Lung (tissue), 12 donors: ENCODE data around the gene SELL. TPM values are rescaled to one million over a fixed set of nuclear protein-coding genes. Genes with fewer than 3 reads are reported as not detected.
"Not testable (repeated sequence)": the region's sequence is repeated elsewhere in the genome, so short reads cannot be mapped to it uniquely, and the experiment has no call there.

ENCODE experiments used
- ATAC-seq: fragments of 200-7000 bp; cut with Tn5 transposase; one replicate; pipeline ENCODE4 v1.9.1; 2020; ENCODE audit warnings: moderate number of reproducible peaks; ENCODE audit not compliant: insufficient read depth, low FRiP score
- DNase-seq, 3 donors: peaks; one replicate each; pipeline ENCODE4 v3.0.0-alpha.2; 2013 to 2017
- H3K27ac ChIP-seq, 2 donors: one replicate each; pipeline ENCODE4 v1.5.1; 2013; ENCODE audit warnings: mild to moderate bottlenecking in 2 of 2, moderate library complexity in 2 of 2, control low read depth in 1 of 2, inconsistent platforms in 1 of 2, low read depth in 1 of 2, low read length in 1 of 2
- H3K27me3 ChIP-seq, 3 donors: one replicate each; pipeline ENCODE4 v1.5.1; 2013; ENCODE audit warnings: low read length in 2 of 3; ENCODE audit not compliant: control insufficient read depth in 3 of 3, insufficient read depth in 3 of 3
- H3K36me3 ChIP-seq, 4 donors: one replicate each; pipeline ENCODE4 v1.5.1; 2013; ENCODE audit warnings: low read length in 4 of 4, mild to moderate bottlenecking in 1 of 4, moderate library complexity in 1 of 4; ENCODE audit not compliant: control insufficient read depth in 4 of 4, insufficient read depth in 4 of 4
- H3K4me1 ChIP-seq, 5 donors: one replicate each; pipeline ENCODE4 v1.5.1; 2013; ENCODE audit warnings: low read length in 5 of 5, mild to moderate bottlenecking in 2 of 5, moderate library complexity in 1 of 5; ENCODE audit not compliant: control insufficient read depth in 5 of 5, insufficient read depth in 5 of 5
- H3K4me3 ChIP-seq: one replicate; pipeline ENCODE4 v1.5.1; 2013; ENCODE audit warnings: mild to moderate bottlenecking, control low read depth, moderate library complexity
- H3K9ac ChIP-seq, 2 donors: one replicate each; pipeline ENCODE4 v1.5.1; 2013; ENCODE audit warnings: low read length in 2 of 2, control low read depth in 1 of 2; ENCODE audit not compliant: insufficient read depth in 1 of 2
- H3K9me3 ChIP-seq, 4 donors: one replicate each; pipeline ENCODE4 v1.5.1; 2013; ENCODE audit warnings: low read length in 3 of 4, mild to moderate bottlenecking in 1 of 4, moderate library complexity in 1 of 4; ENCODE audit not compliant: control insufficient read depth in 4 of 4, insufficient read depth in 3 of 4
- WGBS, 2 donors: extraction: QIAGEN DNeasy Blood & Tissue Kit; methylation state at CpG; one replicate each; pipeline ENCODE4 v1.1.7; 2013; 5-methylcytosine and 5-hydroxymethylcytosine counted together
- polyA plus RNA-seq, 2 donors: library from polyadenylated mRNA; stranded (reverse); fragments of 200-250 nt; gene quantifications; one replicate each; pipeline ENCODE4 v1.2.1, GENCODE V29; 2013
- total RNA-seq, 2 donors: library from RNA; depleted of rRNA in 1 of 2; stranded (reverse); fragments of >200 nt in 1 of 2; gene quantifications; one replicate each; pipeline ENCODE4 v1.2.1, GENCODE V29; 2014 to 2021
- TF ChIP-seq, protein P1 (sequence below): IDR thresholded peaks from 2 replicates; pipeline ENCODE4 v1.5.1; 2012; ENCODE audit warnings: mild to moderate bottlenecking; ENCODE audit errors: control extremely low read depth, extremely low read depth
- donor health status: control.
- donor health status: control.
- donor health status: Bipolar disorder and iron deficiency.
- donor health status: healthy.
- donor health status: DM: yes; HTN: yes; CAD: no.

The SELL gene
- total and polyA plus RNA-seq, 4 donors, result 3.6 to 143 (median 18.9) TPM

DNA sequence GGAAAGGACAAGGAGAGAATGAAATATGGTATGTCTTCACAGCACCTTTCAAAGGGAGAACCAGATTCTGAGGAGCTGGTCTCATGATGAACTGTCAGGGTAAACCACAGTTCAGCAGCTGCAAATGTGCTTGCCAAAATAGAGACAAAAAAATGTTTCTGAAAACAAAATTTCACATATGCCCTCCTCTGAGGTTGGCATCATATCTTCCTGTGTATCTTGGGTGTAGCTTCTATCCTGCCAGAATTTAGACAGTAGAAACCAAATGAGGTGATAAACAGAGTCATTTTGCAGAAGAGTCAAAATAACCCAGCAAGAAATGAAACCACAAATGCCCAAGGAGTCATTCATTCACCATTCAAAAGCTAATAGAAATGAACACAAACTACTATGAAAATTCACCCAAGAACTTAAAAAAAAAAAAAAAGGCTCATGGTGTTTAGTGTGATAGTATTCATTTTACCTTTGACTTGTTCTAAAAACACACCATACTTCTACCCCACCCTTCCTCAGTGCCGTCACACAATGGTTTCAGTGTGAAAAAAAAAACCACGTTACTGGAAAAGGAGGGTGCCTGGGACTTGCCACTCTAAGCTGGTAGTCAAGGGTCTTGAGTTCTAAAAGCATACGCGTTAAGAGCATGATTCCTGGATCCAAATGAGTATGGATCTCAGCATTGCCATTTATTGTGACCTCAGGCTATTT lies 18.5 kb downstream of the SELL start:
- 59 to 66% methylated on average over 4 of the region's 4 CpGs for WGBS, 2 donors
- Histone ChIP-seq H3K27me3 (no peaks in the 10 kb centered on the region), H3K9me3 (no peaks in the 10 kb centered on the region), H3K4me1 (no peaks in the 10 kb centered on the region), H3K4me3 (no peak overlapping the region), H3K36me3 (no peaks in the 10 kb centered on the region), H3K9ac (no peak overlapping the region), H3K27ac (no peak overlapping the region)
- DNase-seq, result peak in 2 of 3 donors; percentile 6 to 8
- TF ChIP-seq, protein P1, sequence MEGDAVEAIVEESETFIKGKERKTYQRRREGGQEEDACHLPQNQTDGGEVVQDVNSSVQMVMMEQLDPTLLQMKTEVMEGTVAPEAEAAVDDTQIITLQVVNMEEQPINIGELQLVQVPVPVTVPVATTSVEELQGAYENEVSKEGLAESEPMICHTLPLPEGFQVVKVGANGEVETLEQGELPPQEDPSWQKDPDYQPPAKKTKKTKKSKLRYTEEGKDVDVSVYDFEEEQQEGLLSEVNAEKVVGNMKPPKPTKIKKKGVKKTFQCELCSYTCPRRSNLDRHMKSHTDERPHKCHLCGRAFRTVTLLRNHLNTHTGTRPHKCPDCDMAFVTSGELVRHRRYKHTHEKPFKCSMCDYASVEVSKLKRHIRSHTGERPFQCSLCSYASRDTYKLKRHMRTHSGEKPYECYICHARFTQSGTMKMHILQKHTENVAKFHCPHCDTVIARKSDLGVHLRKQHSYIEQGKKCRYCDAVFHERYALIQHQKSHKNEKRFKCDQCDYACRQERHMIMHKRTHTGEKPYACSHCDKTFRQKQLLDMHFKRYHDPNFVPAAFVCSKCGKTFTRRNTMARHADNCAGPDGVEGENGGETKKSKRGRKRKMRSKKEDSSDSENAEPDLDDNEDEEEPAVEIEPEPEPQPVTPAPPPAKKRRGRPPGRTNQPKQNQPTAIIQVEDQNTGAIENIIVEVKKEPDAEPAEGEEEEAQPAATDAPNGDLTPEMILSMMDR, result no peak
- ATAC-seq, result no peak

DNA sequence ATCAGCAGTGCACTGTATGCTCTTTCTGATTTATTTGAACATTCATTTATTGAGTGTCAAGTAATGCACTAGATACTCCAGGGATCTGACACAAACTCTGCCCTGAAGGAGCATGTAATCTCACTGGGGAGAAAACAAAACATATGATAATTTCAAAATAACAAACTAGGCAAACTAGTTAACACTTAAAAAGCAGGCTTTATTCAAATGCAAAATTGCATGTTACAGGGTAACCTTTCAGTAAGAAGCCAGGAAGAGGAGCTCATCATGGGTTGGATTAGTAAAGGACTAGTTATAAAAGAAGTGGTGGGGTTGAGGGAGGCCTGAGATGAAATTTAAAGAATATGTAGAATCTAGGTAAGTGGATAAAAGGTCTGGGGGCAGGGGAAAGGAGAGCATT lies 20.9 kb downstream of the SELL start:
- Histone ChIP-seq H3K27ac (no peak overlapping the region), H3K9me3 (no peaks in the 10 kb centered on the region), H3K9ac (no peak overlapping the region), H3K4me1 (no peaks in the 10 kb centered on the region), H3K36me3 (no peaks in the 10 kb centered on the region), H3K27me3 (no peaks in the 10 kb centered on the region), H3K4me3 (no peak overlapping the region)
- DNase-seq, result no peak
- TF ChIP-seq, protein P1, result no peak
- ATAC-seq, result no peak

DNA sequence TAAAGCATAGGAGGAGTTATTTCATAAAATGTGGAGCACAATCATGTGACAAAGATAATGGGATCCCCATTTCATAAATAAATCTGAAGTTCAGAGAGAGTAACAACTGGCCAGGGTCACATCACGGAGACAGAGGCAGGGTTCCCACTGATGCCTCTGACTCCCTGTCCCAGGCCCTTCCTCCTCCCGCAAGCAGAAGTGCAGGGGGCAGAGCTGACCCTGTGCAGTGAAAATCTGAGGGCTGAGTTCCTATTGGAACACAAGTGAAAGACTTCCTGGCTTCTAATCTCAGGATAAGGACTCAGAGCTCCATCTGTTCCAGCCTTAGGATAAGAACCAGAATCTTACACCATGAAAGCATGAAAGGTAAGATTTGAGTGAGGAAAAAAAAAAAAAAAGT lies 22.0 kb downstream of the SELL start:
- no peak for ATAC-seq
- no peak overlapping the region for H3K4me3 ChIP-seq
- H3K27me3 ChIP-seq, result no peaks in the 10 kb centered on the region
- 57 to 76% methylated on average over 2 of the region's 2 CpGs for WGBS, 2 donors
- no peaks in the 10 kb centered on the region for H3K4me1 ChIP-seq
- no peak for DNase-seq
- TF ChIP-seq, protein P1, result no peak
- no peak overlapping the region for H3K9ac ChIP-seq
- H3K36me3 ChIP-seq, result no peaks in the 10 kb centered on the region
- no peaks in the 10 kb centered on the region for H3K9me3 ChIP-seq
- no peak overlapping the region for H3K27ac ChIP-seq

DNA sequence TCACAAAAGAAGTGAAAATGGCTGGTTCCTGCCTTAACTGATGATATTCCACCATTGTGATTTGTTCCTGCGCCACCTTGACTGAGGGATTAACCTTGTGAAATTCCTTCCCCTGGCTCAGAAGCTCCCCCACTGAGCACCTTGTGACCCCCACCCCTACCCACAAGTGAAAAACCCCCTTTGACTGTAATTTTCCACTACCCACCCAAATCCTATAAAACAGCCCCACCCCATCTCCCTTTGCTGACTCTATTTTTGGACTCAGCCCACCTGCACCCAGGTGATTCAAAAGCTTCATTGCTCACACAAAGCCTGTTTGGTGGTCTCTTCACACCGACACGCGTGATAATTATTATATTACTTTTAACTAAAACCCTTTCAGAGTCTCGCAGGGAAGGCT lies 23.0 kb downstream of the SELL start:
- ATAC-seq, H3K4me3 ChIP-seq, H3K9ac ChIP-seq, H3K4me1 ChIP-seq, H3K27me3 ChIP-seq, H3K9me3 ChIP-seq, H3K27ac ChIP-seq, DNase-seq, H3K36me3 ChIP-seq: not testable (repeated sequence)
- WGBS, 2 donors, result 96% methylated on average over 5 of the region's 5 CpGs
